Measurements from ENCODE around the gene BATF2. TPM values are rescaled to one million over a fixed set of nuclear protein-coding genes. Genes with fewer than 3 reads are reported as not detected.
A peak's percentile ranks its signal among the peaks of the same experiment; 100 is the strongest.
"Not testable (repeated sequence)": the region's sequence is repeated elsewhere in the genome, so short reads cannot be mapped to it uniquely, and the experiment has no call there.

BATF2 gene
- total RNA-seq, 4 donors from 2014 or later: 0.38 to 0.76 TPM; not detected in 2

GRCh38 chr11:65013888-65014725 is 17.3 kb upstream of the BATF2 start, which contains the start of gene ARL2:
Gene ARL2, plus strand, starts transcription at chr11:65014160. Its CDS starts 48 bp downstream, at chr11:65014208.
- DNase-seq: peak; percentile 41
- Histone ChIP-seq H3K36me3 (peaks cover 0 to 17% (median 9%) of the 10 kb centered on the region in 3 donors), H3K4me3 (peak within 1 kb of the TSS; percentile 73 to 99 (median 96)), H3K27me3 (no peaks in the 10 kb centered on the region), H3K4me1 (peaks cover 17 to 38% (median 19%) of the 10 kb centered on the region in 3 donors), H3K27ac (peak within 1 kb of the TSS; percentile 98 to 100 (median 99)), H3K9me3 (no peaks in the 10 kb centered on the region)
- WGBS, 2 donors: 0 to 1% methylated on average over 2 to 19 of the region's 96 CpGs
- intact Hi-C loops (cut with DNase I): loop anchor here (5.0 kb wide), 1 partner anchor 162 kb away; no protein-coding TSS in a partner anchor
- peak; percentile 72 to 97 (median 93) for TF ChIP-seq CTCF (IDR thresholded peaks at IDR 0.05)
- TF ChIP-seq POLR2A (IDR thresholded peaks at IDR 0.05): peak in 2 of 4 donors; percentile 25 to 26

GRCh38 chr11:65013130-65013887 is 16.5 kb upstream of the BATF2 start:
- Histone ChIP-seq H3K4me1 (peaks cover 17 to 38% (median 19%) of the 10 kb centered on the region in 3 donors), H3K9me3 (no peaks in the 10 kb centered on the region), H3K36me3 (peaks cover 0 to 9% (median 1%) of the 10 kb centered on the region in 3 donors), H3K27ac (peak overlapping the region; percentile 98 to 100 (median 99)), H3K27me3 (no peaks in the 10 kb centered on the region), H3K4me3 (peak overlapping the region; percentile 73 to 99 (median 96))
- peak; percentile 43 for DNase-seq
- intact Hi-C loops (cut with DNase I): loop anchor here (5.0 kb wide), 1 partner anchor 161 kb away; no protein-coding TSS in a partner anchor
- 34 to 37% methylated on average over 7 to 8 of the region's 22 CpGs for WGBS, 2 donors
- TF ChIP-seq CTCF (IDR thresholded peaks at IDR 0.05) (peak; percentile 73 to 96 (median 90)), POLR2A (IDR thresholded peaks at IDR 0.05) (peak in 3 of 4 donors; percentile 51 to 62 (median 58))

GRCh38 chr11:65008873-65009272 is 12.1 kb upstream of the BATF2 start:
- no peak overlapping the region for H3K27ac ChIP-seq
- intact Hi-C loops (cut with DNase I): no loop called here
- no peaks in the 10 kb centered on the region for H3K9me3 ChIP-seq
- 76 to 100% methylated on average over 2 of the region's 2 CpGs for WGBS, 2 donors
- no peaks in the 10 kb centered on the region for H3K27me3 ChIP-seq
- H3K4me3 ChIP-seq: no peak overlapping the region
- no peaks in the 10 kb centered on the region for H3K36me3 ChIP-seq
- no peak for DNase-seq
- TF ChIP-seq CTCF (IDR thresholded peaks at IDR 0.05) (no peak), POLR2A (IDR thresholded peaks at IDR 0.05) (no peak)
- peaks cover 5 to 20% (median 5%) of the 10 kb centered on the region in 3 donors for H3K4me1 ChIP-seq

GRCh38 chr11:65008016-65008415 is 11.2 kb upstream of the BATF2 start:
- Histone ChIP-seq H3K27me3 (no peaks in the 10 kb centered on the region), H3K36me3 (no peaks in the 10 kb centered on the region), H3K9me3 (no peaks in the 10 kb centered on the region), H3K4me3 (no peak overlapping the region), H3K4me1 (peaks cover under 1 to 12% (median 1%) of the 10 kb centered on the region in 3 donors), H3K27ac (no peak overlapping the region)
- intact Hi-C loops (cut with DNase I): no loop called here
- WGBS, 2 donors: 68 to 81% methylated on average over 4 to 7 of the region's 7 CpGs
- DNase-seq: no peak
- no peak for TF ChIP-seq CTCF (IDR thresholded peaks at IDR 0.05)

- WGBS, 2 donors: 60 to 71% methylated on average over 2 to 3 of the region's 3 CpGs
- H3K27me3 ChIP-seq; intact Hi-C loops (cut with DNase I): not testable (repeated sequence)
Measured at GRCh38 chr11:65003968-65004367, 7.2 kb upstream of the BATF2 start.

More at GRCh38 chr11:65003968-65004367, 7.2 kb upstream of the BATF2 start:
- H3K9me3 ChIP-seq, H3K4me1 ChIP-seq, DNase-seq, H3K27ac ChIP-seq, H3K4me3 ChIP-seq, H3K36me3 ChIP-seq: not testable (repeated sequence)
